Activated T-helper 2 cell treated with anti-CD3 and anti-CD28 coated beads, Interferon-gamma antibody, Interleukin-2, Interleukin-4, amounts not matched to agents 10 μg/mL and 5 μg/mL and 100 μg/mL, durations not matched to agents 14 hours and 24 hours and 36 hours (primary cell): ENCODE data around the gene GRAMD2B. TPM values are rescaled to one million over a fixed set of nuclear protein-coding genes. Genes with fewer than 3 reads are reported as not detected.
A peak's percentile ranks its signal among the peaks of the same experiment; 100 is the strongest.
"Not testable (repeated sequence)": the region's sequence is repeated elsewhere in the genome, so short reads cannot be mapped to it uniquely, and the experiment has no call there.

ENCODE experiments used
- DNase-seq: peaks from one replicate; pipeline ENCODE4 v3.0.0; 2021; ENCODE audit warnings: low spot score
- H3K27ac Mint-ChIP-seq: one replicate; pipeline ENCODE4 v1.8.0; 2021; ENCODE audit warnings: mixed read lengths
- H3K27me3 Mint-ChIP-seq: one replicate; pipeline ENCODE4 v1.8.0; 2021; ENCODE audit warnings: low read depth, mixed read lengths
- H3K36me3 Mint-ChIP-seq: one replicate; pipeline ENCODE4 v1.8.0; 2021; ENCODE audit warnings: low read depth, mixed read lengths
- H3K4me1 Mint-ChIP-seq: one replicate; pipeline ENCODE4 v1.8.0; 2021; ENCODE audit warnings: low read depth, mixed read lengths
- H3K4me3 Mint-ChIP-seq: one replicate; pipeline ENCODE4 v1.8.0; 2021; ENCODE audit warnings: low read depth, mild to moderate bottlenecking, moderate library complexity, mixed read lengths
- H3K9me3 Mint-ChIP-seq: one replicate; pipeline ENCODE4 v1.8.0; 2021; ENCODE audit warnings: mixed read lengths
- intact Hi-C: fragments of 100-400 bp; cut with micrococcal nuclease; formaldehyde crosslinking; loops from one replicate; pipeline ENCODE4 v1.15.1; 2023
- total RNA-seq: library from RNA; stranded (reverse); gene quantifications from 2 replicates; pipeline ENCODE4 v1.2.3, GENCODE V29; 2022

The GRAMD2B gene
- total RNA-seq, 1 donor from 2014 or later: 8.8 TPM

DNA sequence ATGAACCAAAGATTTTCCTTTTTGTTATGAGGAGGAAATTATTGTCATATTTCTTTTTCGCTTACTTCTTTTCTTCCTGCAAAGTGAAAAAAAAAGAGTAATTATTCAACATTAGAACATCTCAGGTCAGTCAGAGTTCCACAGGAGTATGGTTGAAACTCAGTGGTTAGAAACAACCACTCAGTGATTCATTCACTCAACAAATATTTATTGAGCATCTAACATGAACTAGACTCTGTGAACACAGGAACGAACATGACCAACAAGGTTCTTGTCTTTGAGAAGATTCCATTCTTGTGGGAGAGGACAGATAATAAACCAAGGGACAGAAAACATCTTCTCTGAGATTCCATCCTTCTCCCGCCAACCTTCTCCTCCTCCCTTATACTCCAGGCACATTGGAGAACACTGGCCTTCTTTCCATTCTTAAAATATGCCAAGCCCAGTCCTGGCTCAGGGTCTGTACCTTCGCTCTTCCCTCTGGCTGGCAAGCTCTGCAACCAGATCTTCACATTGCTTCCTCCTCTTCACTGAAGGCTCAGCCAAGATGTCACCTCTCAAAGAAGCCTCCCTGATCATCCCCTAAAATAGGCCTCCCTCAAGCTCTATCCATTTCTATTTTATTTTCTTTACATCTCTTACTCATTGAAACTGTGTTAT is 6.8 kb upstream of the GRAMD2B start:
- intact Hi-C loops: no loop called here
- Mint-ChIP-seq H3K27ac (no peak overlapping the region), H3K36me3 (no peaks in the 10 kb centered on the region), H3K4me1 (peaks cover 2% of the 10 kb centered on the region), H3K9me3 (peaks cover 4% of the 10 kb centered on the region), H3K4me3 (no peak overlapping the region), H3K27me3 (peaks cover 16% of the 10 kb centered on the region)
- no peak for DNase-seq

DNA sequence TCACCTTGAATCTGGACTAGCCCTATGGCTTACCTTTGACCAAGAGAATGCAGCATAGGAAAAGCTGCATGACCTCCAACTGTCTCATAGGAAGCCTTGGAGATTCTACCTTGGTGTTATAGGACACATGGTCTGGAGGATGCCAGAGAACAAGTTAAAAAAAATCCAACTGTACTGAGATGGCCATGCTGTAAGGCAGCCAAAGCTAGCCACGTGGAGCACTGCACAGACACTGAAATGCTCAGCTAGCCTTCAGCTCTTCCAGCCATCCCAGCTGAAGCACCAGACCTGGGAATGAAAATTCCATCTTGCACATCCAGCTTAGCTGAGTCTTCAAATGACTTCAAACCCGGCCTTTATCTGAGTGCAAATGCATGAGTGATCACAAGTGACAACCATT is 6.0 kb upstream of the GRAMD2B start:
- intact Hi-C loops: no loop called here
- H3K9me3 Mint-ChIP-seq: no peaks in the 10 kb centered on the region
- H3K27ac Mint-ChIP-seq: no peak overlapping the region
- no peak overlapping the region for H3K4me3 Mint-ChIP-seq
- peaks cover 14% of the 10 kb centered on the region for H3K27me3 Mint-ChIP-seq
- H3K36me3 Mint-ChIP-seq: no peaks in the 10 kb centered on the region
- no peak for DNase-seq
- peaks cover 2% of the 10 kb centered on the region for H3K4me1 Mint-ChIP-seq

DNA sequence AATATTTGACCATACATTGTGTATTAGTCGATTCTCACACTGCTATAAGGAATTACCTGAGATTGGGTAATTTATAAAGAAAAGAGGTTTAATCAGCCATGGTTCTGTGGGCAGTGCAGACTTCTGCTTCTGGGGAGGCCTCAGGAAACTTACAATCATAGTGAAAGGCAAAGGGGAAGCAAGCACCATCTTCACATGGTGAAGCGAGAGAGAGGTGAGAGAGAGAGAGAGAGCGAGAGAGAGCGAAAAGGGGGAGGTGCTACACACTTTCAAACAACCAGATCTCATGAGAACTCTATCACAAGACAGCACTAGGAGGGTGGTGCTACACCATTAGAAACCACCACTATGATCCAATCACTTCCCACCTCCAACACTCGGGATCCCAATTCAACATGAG is 4.1 kb upstream of the GRAMD2B start:
- no peaks in the 10 kb centered on the region for H3K9me3 Mint-ChIP-seq
- no peaks in the 10 kb centered on the region for H3K36me3 Mint-ChIP-seq
- intact Hi-C loops: no loop called here

DNA sequence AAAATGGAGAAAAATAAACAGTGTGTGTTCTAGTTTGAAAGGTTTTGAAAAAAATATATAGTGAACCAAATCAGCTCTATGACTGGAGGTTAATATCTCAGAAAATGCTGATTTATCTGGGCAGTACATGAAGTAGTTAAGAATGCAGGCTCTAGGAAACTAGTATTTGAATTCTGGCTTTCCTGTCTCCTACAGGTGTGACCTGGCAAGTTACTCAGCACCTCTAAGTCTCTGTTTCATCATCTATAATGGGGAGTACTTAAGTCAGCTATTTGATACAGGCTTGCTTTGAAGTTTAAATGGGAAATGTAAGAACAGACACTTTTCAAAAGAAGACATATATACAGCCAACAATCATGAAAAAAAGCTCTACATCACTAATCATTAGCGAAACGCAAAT is 5.2 kb downstream of the GRAMD2B start:
- Mint-ChIP-seq H3K4me1 (peaks cover 29% of the 10 kb centered on the region), H3K27ac (no peak overlapping the region), H3K36me3 (peaks cover 35% of the 10 kb centered on the region), H3K27me3 (no peaks in the 10 kb centered on the region), H3K9me3 (no peaks in the 10 kb centered on the region), H3K4me3 (no peak overlapping the region)
- no peak for DNase-seq
- intact Hi-C loops: no loop called here

More for the DNA sequence above, 4.1 kb upstream of the GRAMD2B start:
- DNase-seq: no peak
- Mint-ChIP-seq H3K4me3 (no peak overlapping the region), H3K27me3 (no peaks in the 10 kb centered on the region), H3K4me1 (peaks cover 13% of the 10 kb centered on the region), H3K27ac (no peak overlapping the region)

DNA sequence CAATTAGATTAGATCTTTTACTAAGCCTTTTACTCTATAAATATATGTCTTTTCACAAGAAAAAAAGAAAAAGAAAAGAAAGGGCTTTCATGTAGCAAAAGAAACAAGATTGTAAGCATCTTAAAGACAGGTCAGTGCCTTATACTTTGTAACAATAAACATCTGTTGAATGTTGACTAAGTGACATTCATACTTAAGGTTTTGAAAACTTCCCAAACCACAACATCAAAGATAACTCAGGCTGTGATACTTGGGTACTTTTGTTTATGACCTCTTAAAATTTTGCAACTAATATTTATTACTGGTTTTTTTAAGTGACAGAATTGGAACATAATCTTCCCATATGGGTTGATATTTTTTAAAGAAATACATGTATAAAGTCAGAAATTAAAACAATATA is 7.4 kb downstream of the GRAMD2B start:
- intact Hi-C loops: no loop called here
- Mint-ChIP-seq H3K9me3 (no peaks in the 10 kb centered on the region), H3K4me3 (no peak overlapping the region)

DNA sequence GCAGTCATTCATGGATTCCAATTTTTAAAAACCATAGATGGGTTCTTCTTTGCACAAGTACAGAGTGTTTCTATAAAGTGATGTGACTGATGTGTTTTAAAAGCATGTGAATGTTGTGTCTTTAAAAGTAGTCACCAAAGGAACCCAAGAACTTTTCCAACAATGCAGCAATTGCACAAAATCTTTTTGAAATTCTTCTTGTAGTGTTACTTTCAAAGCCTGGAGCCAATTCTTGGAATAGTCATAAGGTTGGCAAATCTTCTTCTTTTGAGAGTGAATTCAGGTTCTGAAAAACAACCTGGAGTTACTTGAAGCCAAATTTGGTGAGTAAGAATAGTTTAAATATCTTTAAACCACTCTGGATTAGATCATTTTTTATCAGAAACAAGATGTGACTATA is 10.5 kb downstream of the GRAMD2B start:
- no peaks in the 10 kb centered on the region for H3K27me3 Mint-ChIP-seq
- H3K4me1 Mint-ChIP-seq: peaks cover 17% of the 10 kb centered on the region
- intact Hi-C loops: no loop called here
- no peak overlapping the region for H3K27ac Mint-ChIP-seq
- no peak overlapping the region for H3K4me3 Mint-ChIP-seq
- peaks cover 33% of the 10 kb centered on the region for H3K36me3 Mint-ChIP-seq
- DNase-seq: no peak
- no peaks in the 10 kb centered on the region for H3K9me3 Mint-ChIP-seq

More for the DNA sequence above, 7.4 kb downstream of the GRAMD2B start:
- Mint-ChIP-seq H3K36me3 (peaks cover 39% of the 10 kb centered on the region), H3K4me1 (peaks cover 11% of the 10 kb centered on the region), H3K27me3 (no peaks in the 10 kb centered on the region), H3K27ac (no peak overlapping the region)
- DNase-seq: no peak

DNA sequence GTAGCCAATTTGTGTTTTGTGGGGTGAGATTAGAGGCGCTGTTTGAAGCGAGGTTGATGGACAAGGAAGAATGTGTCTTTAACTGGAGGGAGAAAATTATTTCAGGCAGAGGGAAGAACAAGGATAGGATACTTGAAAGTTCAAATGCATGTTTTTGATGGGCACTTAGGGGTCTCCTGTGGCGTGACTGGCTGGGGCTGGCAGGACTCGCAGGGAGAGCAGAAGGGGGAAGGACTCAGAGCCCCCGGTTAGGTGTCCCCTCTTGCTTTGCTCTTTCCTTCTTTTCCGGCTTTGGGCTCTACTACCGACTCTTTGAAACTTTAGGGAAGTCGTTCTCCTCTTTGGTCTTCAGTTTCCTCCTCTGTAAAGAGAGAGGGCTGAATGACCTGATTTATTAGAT is 12.1 kb downstream of the GRAMD2B start:
- H3K4me1 Mint-ChIP-seq: peaks cover 18% of the 10 kb centered on the region
- no peak overlapping the region for H3K27ac Mint-ChIP-seq
- H3K4me3 Mint-ChIP-seq: no peak overlapping the region
- H3K36me3 Mint-ChIP-seq: peaks cover 27% of the 10 kb centered on the region
- intact Hi-C loops: no loop called here
- DNase-seq: no peak
- no peaks in the 10 kb centered on the region for H3K27me3 Mint-ChIP-seq
- H3K9me3 Mint-ChIP-seq: no peaks in the 10 kb centered on the region

DNA sequence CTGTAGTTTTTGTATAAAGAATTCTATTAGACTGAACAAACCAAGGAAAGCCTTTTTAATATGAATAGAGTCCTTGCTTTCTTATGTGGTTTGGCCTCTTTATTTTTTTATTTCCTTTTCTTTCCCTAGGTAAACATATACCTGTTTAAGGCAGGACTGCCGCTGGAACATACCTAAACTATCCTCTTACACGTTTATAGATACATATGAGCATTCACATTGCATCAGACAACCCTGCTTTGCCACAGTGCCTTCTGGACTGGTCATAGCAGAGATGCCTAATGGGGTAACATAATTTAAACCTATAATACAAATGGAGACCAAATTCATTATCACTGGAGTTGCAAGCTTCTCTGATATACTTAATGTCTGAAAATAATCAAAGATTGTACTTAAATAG is 12.5 kb downstream of the GRAMD2B start:
- peaks cover 24% of the 10 kb centered on the region for H3K36me3 Mint-ChIP-seq
- no peaks in the 10 kb centered on the region for H3K9me3 Mint-ChIP-seq
- H3K27ac Mint-ChIP-seq: no peak overlapping the region
- intact Hi-C loops: no loop called here
- no peaks in the 10 kb centered on the region for H3K27me3 Mint-ChIP-seq
- no peak overlapping the region for H3K4me3 Mint-ChIP-seq
- peaks cover 15% of the 10 kb centered on the region for H3K4me1 Mint-ChIP-seq
- DNase-seq: no peak

DNA sequence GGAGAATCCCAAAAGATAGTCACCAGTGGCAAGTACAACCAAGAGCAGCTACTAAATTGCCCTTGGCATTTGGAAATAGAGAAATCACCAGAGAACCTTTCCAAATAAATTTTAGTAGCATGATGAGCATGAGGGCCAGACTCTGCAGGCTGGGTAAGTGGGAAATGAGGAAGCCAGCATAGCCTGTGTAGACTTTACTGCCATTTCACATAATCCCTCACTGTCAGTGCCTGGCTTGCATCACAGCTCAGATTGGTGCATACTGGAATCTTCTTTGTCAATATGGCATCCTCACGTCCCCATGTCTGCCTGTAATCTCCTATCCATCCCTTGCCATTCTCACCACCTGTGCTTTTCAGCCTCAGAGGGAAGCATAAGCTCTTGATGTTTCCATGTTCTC is 14.5 kb downstream of the GRAMD2B start:
- H3K9me3 Mint-ChIP-seq: no peaks in the 10 kb centered on the region
- no peaks in the 10 kb centered on the region for H3K27me3 Mint-ChIP-seq
- H3K4me3 Mint-ChIP-seq: no peak overlapping the region
- H3K36me3 Mint-ChIP-seq: peaks cover 21% of the 10 kb centered on the region
- intact Hi-C loops: loop anchor here (1.0 to 2.0 kb wide), 3 partner anchors 9 to 71 kb away; partner anchors contain the start of gene GRAMD2B
- H3K4me1 Mint-ChIP-seq: peaks cover 15% of the 10 kb centered on the region
- no peak for DNase-seq
- H3K27ac Mint-ChIP-seq: no peak overlapping the region

DNA sequence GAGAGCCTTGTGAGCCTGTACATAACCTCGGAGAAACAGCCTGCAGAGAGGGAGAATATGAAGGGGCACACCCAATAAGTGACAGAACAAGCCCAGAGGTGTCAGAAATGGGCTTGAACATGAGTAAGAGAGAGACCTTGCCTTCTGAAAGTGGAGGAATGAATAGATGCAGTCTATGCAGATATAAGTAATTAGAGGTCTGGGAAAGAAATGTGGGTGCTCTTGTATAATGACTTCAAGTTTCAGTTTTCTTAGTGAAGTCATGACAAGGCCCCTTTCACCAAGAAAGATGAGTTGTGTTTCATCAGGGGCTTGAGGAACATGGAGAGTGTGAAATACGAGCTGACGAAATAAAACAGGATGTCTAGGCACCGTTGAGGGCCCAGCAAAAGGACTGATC is 15.1 kb downstream of the GRAMD2B start:
- no peak overlapping the region for H3K4me3 Mint-ChIP-seq
- H3K27ac Mint-ChIP-seq: peak overlapping the region; percentile 15
- peaks cover 21% of the 10 kb centered on the region for H3K36me3 Mint-ChIP-seq
- H3K27me3 Mint-ChIP-seq: no peaks in the 10 kb centered on the region
- intact Hi-C loops: loop anchor here (1.0 to 2.0 kb wide), 3 partner anchors 8 to 72 kb away; partner anchors contain the start of gene GRAMD2B
- H3K9me3 Mint-ChIP-seq: no peaks in the 10 kb centered on the region
- peaks cover 19% of the 10 kb centered on the region for H3K4me1 Mint-ChIP-seq
- no peak for DNase-seq

DNA sequence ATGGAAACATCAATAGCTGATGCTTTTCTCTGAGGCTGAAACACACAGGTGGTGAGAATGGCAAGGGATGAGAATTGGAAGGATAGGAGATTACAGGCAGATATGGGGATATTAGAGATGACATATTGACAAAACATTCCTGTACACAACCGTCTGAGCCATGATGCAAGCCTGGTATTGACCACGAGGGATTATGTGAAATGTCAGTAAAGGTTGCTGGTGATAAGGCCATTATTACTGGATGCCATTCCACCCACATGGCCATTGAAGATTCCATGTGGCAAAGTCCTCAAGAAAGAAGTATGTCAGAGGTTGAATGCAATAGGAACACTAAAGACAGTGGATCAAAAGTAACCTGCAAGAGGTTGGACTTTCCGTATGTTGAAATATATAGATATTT is 15.7 kb downstream of the GRAMD2B start:
- Mint-ChIP-seq H3K27me3 (no peaks in the 10 kb centered on the region), H3K27ac (no peak overlapping the region), H3K4me3 (no peak overlapping the region), H3K9me3 (no peaks in the 10 kb centered on the region), H3K4me1 (peaks cover 23% of the 10 kb centered on the region), H3K36me3 (peaks cover 21% of the 10 kb centered on the region)
- intact Hi-C loops: loop anchor here (1.0 to 2.0 kb wide), 3 partner anchors 7 to 73 kb away; partner anchors contain the start of gene GRAMD2B
- no peak for DNase-seq

DNA sequence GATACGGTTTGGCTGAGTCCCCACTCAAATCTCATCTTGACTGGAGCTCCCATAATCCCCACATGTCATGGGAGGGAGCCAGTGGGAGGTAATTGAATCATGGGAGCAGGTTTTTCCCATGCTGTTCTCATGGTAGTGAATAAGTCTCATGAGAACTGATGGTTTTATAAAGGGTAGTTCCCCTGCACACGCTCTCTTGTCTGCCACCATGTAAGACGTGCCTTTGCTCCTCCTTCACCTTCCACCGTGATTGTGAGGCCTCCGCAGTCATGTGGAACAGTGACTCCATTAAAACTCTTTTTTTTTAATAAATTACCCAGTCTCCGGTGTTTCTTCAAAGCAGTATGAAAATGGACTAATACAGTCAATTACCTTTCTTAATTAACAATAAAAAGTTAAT is 16.5 kb downstream of the GRAMD2B start:
- Mint-ChIP-seq H3K36me3 (peaks cover 26% of the 10 kb centered on the region), H3K4me1 (peaks cover 31% of the 10 kb centered on the region)
- not testable (repeated sequence) for H3K4me3 Mint-ChIP-seq, H3K27ac Mint-ChIP-seq, H3K9me3 Mint-ChIP-seq, H3K27me3 Mint-ChIP-seq, DNase-seq
- intact Hi-C loops: loop anchor here (2.0 to 10.0 kb wide), 5 partner anchors 17 to 1645 kb away; partner anchors contain the start of genes GRAMD2B, LMNB1 and SLC12A2

DNA sequence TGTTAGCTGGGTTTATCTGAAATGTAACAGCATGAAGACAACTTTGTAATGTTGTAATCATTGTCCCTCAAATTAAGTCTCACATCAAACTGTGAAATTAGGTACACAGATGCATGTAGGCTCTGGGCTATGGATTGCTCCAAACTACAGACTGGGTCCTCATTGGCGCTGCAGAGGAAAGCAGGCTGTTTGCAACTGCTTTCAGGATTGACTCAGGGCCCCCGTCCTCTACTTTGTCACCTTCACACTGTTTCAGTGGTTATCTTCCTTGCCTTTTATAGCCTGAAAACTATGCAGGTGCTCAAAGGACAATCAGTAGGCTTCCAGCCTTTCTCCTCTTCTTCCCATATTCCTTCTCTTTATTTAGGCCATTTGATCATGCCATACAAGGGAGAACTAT is 18.0 kb downstream of the GRAMD2B start:
- intact Hi-C loops: loop anchor here (10.0 kb wide), 4 partner anchors 304 to 1644 kb away; partner anchors contain the start of genes LMNB1 and SLC12A2
- Mint-ChIP-seq H3K27ac (no peak overlapping the region), H3K36me3 (peaks cover 29% of the 10 kb centered on the region), H3K9me3 (no peaks in the 10 kb centered on the region), H3K4me3 (no peak overlapping the region), H3K27me3 (no peaks in the 10 kb centered on the region), H3K4me1 (peaks cover 46% of the 10 kb centered on the region)
- no peak for DNase-seq
